ENCODE data around the gene IL10. TPM values are rescaled to one million over a fixed set of nuclear protein-coding genes. Genes with fewer than 3 reads are reported as not detected.
"Not testable (repeated sequence)": the region's sequence is repeated elsewhere in the genome, so short reads cannot be mapped to it uniquely, and the experiment has no call there.

IL10 gene
- total RNA-seq, 1 donor from 2014 or later: not detected

GRCh38 chr1:206779638-206780037 is 7.3 kb upstream of the IL10 start:
- Histone ChIP-seq H3F3A (ENCODE audit: low read depth) (no peaks in the 10 kb centered on the region), H3K9ac (no peak overlapping the region), H3K4me1 (no peaks in the 10 kb centered on the region), H3K36me3 (no peaks in the 10 kb centered on the region), H4K20me1 (ENCODE audit: low read depth) (no peaks in the 10 kb centered on the region), H3K27ac (no peak overlapping the region), H3K79me2 (ENCODE audit: low read depth) (no peaks in the 10 kb centered on the region), H3K27me3 (no peaks in the 10 kb centered on the region), H3K9me3 (ENCODE audit: low read depth) (no peaks in the 10 kb centered on the region), H3K4me2 (no peak overlapping the region), H2AFZ (replicated peaks) (no peak overlapping the region), H3K4me3 (no peak overlapping the region)
- Mint-ChIP-seq H3K4me3 (no peak overlapping the region), H3K9me3 (no peaks in the 10 kb centered on the region), H3K27ac (no peak overlapping the region), H3K36me3 (no peaks in the 10 kb centered on the region), H3K4me1 (no peaks in the 10 kb centered on the region), H3K27me3 (ENCODE audit: insufficient read depth, low read depth) (peaks cover 2% of the 10 kb centered on the region)
- TF ChIP-seq EZH2 (IDR thresholded peaks at IDR 0.05) (no peak), CTCF (IDR thresholded peaks at IDR 0.05) (no peak), EZH2phosphoT487 (IDR thresholded peaks at IDR 0.05) (no peak)
- DNase-seq (ENCODE audit: low spot score): no peak

- H3K27ac ChIP-seq; H4K20me1 ChIP-seq (ENCODE audit: low read depth); H3K27me3 Mint-ChIP-seq (ENCODE audit: insufficient read depth, low read depth); H3K9ac ChIP-seq; H3K27ac Mint-ChIP-seq; H3K4me1 Mint-ChIP-seq; H3K79me2 ChIP-seq (ENCODE audit: low read depth); H3K9me3 ChIP-seq (ENCODE audit: low read depth); H3K36me3 Mint-ChIP-seq; H3K4me3 Mint-ChIP-seq; H2AFZ ChIP-seq (replicated peaks); H3K4me3 ChIP-seq; H3K36me3 ChIP-seq; H3K4me2 ChIP-seq; H3K27me3 ChIP-seq; DNase-seq (ENCODE audit: low spot score); H3K9me3 Mint-ChIP-seq; H3K4me1 ChIP-seq; H3F3A ChIP-seq (ENCODE audit: low read depth): not testable (repeated sequence)
These were observed 6.6 kb upstream of the IL10 start for GRCh38 chr1:206778911-206779310.

GRCh38 chr1:206778031-206778430 is 5.7 kb upstream of the IL10 start:
- no peak overlapping the region for H3K9ac ChIP-seq
- no peaks in the 10 kb centered on the region for H3K9me3 Mint-ChIP-seq
- no peaks in the 10 kb centered on the region for H3K4me1 ChIP-seq
- H3K27me3 Mint-ChIP-seq (ENCODE audit: insufficient read depth, low read depth): peaks cover 2% of the 10 kb centered on the region
- H3K27ac ChIP-seq: no peak overlapping the region
- H3K4me3 ChIP-seq: no peak overlapping the region
- H3K4me3 Mint-ChIP-seq: no peak overlapping the region
- no peaks in the 10 kb centered on the region for H3K36me3 Mint-ChIP-seq
- no peaks in the 10 kb centered on the region for H4K20me1 ChIP-seq (ENCODE audit: low read depth)
- H3K36me3 ChIP-seq: no peaks in the 10 kb centered on the region
- no peak for TF ChIP-seq EZH2 (IDR thresholded peaks at IDR 0.05)
- no peak for TF ChIP-seq CTCF (IDR thresholded peaks at IDR 0.05)
- TF ChIP-seq EZH2phosphoT487 (IDR thresholded peaks at IDR 0.05): no peak
- no peak overlapping the region for H3K27ac Mint-ChIP-seq
- no peak for DNase-seq (ENCODE audit: low spot score)
- no peaks in the 10 kb centered on the region for H3K9me3 ChIP-seq (ENCODE audit: low read depth)
- no peaks in the 10 kb centered on the region for H3F3A ChIP-seq (ENCODE audit: low read depth)
- H3K79me2 ChIP-seq (ENCODE audit: low read depth): no peaks in the 10 kb centered on the region
- no peak overlapping the region for H3K4me2 ChIP-seq
- H3K27me3 ChIP-seq: no peaks in the 10 kb centered on the region
- no peaks in the 10 kb centered on the region for H3K4me1 Mint-ChIP-seq
- no peak overlapping the region for H2AFZ ChIP-seq (replicated peaks)

- Histone ChIP-seq H2AFZ (replicated peaks) (no peak overlapping the region), H3K4me2 (no peak overlapping the region), H3K36me3 (no peaks in the 10 kb centered on the region), H3F3A (ENCODE audit: low read depth) (no peaks in the 10 kb centered on the region), H3K4me1 (peaks cover 1% of the 10 kb centered on the region), H4K20me1 (ENCODE audit: low read depth) (no peaks in the 10 kb centered on the region), H3K79me2 (ENCODE audit: low read depth) (no peaks in the 10 kb centered on the region), H3K27ac (no peak overlapping the region), H3K9me3 (ENCODE audit: low read depth) (no peaks in the 10 kb centered on the region), H3K4me3 (no peak overlapping the region), H3K27me3 (no peaks in the 10 kb centered on the region), H3K9ac (no peak overlapping the region)
- H3K36me3 Mint-ChIP-seq: no peaks in the 10 kb centered on the region
- H3K4me1 Mint-ChIP-seq: no peaks in the 10 kb centered on the region
- H3K4me3 Mint-ChIP-seq: no peak overlapping the region
- H3K9me3 Mint-ChIP-seq: no peaks in the 10 kb centered on the region
- no peaks in the 10 kb centered on the region for H3K27me3 Mint-ChIP-seq (ENCODE audit: insufficient read depth, low read depth)
- no peak for DNase-seq (ENCODE audit: low spot score)
- no peak overlapping the region for H3K27ac Mint-ChIP-seq
- no peak for TF ChIP-seq CTCF (IDR thresholded peaks at IDR 0.05)
- TF ChIP-seq EZH2phosphoT487 (IDR thresholded peaks at IDR 0.05): no peak
- no peak for TF ChIP-seq EZH2 (IDR thresholded peaks at IDR 0.05)
These were observed 3.9 kb upstream of the IL10 start for GRCh38 chr1:206776229-206776628.

Measured in neural progenitor cell (in vitro differentiated cells).